ENCODE data around the gene STEAP4. TPM values are rescaled to one million over a fixed set of nuclear protein-coding genes. Genes with fewer than 3 reads are reported as not detected.

The STEAP4 gene
- total RNA-seq, 2 donors from 2014 or later = 3.8 to 5.2 TPM

DNA sequence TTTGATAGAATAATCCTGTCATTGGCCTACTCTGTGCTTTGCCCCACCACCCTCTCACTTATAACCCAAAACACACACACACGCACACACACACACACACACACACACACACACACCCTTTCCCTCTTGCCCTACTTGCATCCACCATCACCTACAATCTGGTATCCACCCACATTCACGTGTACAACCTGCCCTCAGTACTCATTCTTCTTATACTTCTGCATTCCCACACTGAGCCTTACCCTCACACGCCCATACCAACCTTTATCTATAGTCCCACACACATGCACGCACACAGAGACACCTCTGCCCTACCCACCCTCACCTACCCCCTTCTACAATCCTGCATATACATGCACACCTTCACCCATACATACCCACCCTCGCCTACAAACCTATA lies 76.0 kb downstream of the STEAP4 start:
- DNase-seq (peak; percentile 41 to 42), ATAC-seq (peak; percentile 63)
- intact Hi-C loops (cut with DNase I, micrococcal nuclease) = no loop called here

DNA sequence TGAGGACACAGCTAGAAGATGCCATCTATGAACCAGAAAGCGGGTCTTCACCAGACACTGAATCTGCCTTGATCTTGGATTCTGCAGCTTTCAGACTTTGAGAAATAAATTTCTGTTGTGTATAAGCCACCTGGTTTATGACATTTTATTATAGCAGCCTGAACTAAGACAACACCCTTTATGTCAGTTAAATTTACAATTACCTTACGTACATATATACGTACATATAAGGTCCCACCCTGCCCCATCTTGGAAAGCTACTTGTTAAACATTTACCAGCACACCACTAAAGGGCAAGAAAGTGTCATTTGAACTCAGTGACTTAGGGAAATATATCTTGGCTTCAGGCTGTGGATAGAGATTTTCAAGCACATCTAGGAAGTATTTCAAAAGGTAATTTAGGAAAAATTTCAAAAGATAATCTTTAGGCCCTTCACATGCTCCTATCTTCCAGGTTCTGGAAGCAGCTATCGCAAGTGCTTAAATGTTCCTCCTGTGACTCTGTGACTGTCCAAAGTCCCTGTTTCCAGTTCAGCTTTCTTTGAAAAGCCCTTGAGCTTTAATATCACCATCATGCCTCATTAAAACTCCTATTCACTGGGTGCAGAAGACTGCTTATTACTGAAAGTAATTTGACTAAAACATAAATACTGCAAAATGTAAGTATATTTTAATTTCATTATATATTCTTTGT lies 77.2 kb downstream of the STEAP4 start:
- ATAC-seq (peak; percentile 69), DNase-seq (peak; percentile 29 to 61)
- intact Hi-C loops (cut with DNase I, micrococcal nuclease) = no loop called here

DNA sequence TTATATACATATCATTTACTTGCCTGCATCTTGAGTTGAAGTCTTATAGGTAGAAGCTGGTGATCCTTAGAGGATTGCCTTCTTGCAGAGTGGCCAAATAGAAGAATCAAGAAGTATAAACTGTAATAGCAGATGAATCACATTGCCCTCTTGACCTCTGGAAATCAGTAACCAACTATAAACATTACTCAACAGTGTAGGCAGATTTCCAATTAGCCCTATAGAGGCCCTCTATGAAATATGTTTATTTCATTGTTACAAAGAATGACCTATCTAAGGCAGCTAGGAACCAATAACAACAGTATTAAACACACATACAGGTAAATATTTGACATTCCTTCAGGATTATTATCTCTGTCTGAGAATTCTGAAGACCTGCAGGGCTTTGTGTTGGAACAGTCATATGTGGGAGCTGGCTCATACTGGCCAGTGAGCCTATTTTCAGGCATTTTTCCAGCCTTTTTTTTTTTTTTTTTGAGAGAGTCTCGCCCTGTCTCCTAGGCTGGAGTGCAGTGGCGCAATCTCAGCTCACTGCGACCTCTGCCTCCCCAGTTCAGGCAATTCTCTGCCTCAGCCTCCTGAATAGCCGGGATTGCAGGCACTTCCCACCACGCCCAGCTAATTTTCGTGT lies 79.7 kb downstream of the STEAP4 start:
- ATAC-seq (peak; percentile 64), DNase-seq (peak; percentile 66 to 82)
- intact Hi-C loops (cut with DNase I, micrococcal nuclease) = no loop called here

- intact Hi-C loops (cut with DNase I, micrococcal nuclease) = no loop called here
- DNase-seq (no peak), ATAC-seq (peak; percentile 10)
Observed at GRCh38 chr7:88226201-88226600, 80.5 kb downstream of the STEAP4 start.

GRCh38 chr7:88224601-88225275 lies 82.0 kb downstream of the STEAP4 start:
- intact Hi-C loops (cut with DNase I, micrococcal nuclease) = no loop called here
- ATAC-seq (no peak), DNase-seq (no peak)

- no peak for DNase-seq
- intact Hi-C loops (cut with DNase I, micrococcal nuclease) = no loop called here
- no peak for ATAC-seq
Observed at GRCh38 chr7:88223265-88223664, 83.4 kb downstream of the STEAP4 start.

Other genes with a start within 250 kb of the STEAP4 start
- 1,000 to 10,000 TPM in 1 of 2 donors, 100 to 1,000 TPM in 1; 634 to 1,188 TPM for gene SRI, start 86.9 kb downstream of the STEAP4 start, total RNA-seq

All from left colon (tissue), 2 donors.